Upper lobe of left lung (tissue), 4 donors: ENCODE measurements around the gene FGF12.

ENCODE experiments used
- EP300 ChIP-seq, 4 donors: sonication (generic); formaldehyde crosslinking; IDR thresholded peaks; one replicate each; pipeline ENCODE4 v1.5.1; 2017; ENCODE audit warnings: antibody characterized with exemption in 4 of 4, control low read depth in 2 of 4
- POLR2A ChIP-seq, 4 donors: fragments of 450-650 bp; IDR thresholded peaks; one replicate each; pipeline ENCODE4 v1.5.1; 2016 to 2017; ENCODE audit warnings: antibody characterized with exemption in 4 of 4, mild to moderate bottlenecking in 2 of 4
- TF ChIP-seq, protein P1 (sequence below), 6 experiments: fragments of 450-650 bp in 4 of 6; fragments of 200-600 bp in 2 of 6; sonication (generic) in 2 of 6; IDR thresholded peaks; one replicate each; pipeline ENCODE4 v1.5.1; 2016 to 2019; ENCODE audit warnings: antibody characterized with exemption in 6 of 6

DNA sequence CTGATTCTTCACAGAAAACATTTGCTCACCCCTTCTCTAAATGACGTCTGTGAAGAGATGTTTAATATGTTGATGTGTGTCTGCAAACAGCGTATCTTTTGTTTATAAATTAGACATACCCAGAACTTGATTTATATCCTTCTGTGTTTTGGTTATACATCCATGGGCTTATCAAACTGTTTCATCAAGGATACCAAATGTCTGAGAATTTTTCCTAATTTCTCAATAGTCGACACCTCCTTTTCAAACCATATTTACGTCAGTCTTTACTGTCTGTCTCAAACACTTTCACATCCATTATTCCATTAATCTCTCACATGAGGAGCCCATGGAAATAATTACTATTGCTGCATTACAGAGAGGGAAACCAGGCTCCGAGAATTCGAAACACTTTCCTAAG is 85.4 kb downstream of the FGF12 start:
- TF ChIP-seq, protein P1, sequence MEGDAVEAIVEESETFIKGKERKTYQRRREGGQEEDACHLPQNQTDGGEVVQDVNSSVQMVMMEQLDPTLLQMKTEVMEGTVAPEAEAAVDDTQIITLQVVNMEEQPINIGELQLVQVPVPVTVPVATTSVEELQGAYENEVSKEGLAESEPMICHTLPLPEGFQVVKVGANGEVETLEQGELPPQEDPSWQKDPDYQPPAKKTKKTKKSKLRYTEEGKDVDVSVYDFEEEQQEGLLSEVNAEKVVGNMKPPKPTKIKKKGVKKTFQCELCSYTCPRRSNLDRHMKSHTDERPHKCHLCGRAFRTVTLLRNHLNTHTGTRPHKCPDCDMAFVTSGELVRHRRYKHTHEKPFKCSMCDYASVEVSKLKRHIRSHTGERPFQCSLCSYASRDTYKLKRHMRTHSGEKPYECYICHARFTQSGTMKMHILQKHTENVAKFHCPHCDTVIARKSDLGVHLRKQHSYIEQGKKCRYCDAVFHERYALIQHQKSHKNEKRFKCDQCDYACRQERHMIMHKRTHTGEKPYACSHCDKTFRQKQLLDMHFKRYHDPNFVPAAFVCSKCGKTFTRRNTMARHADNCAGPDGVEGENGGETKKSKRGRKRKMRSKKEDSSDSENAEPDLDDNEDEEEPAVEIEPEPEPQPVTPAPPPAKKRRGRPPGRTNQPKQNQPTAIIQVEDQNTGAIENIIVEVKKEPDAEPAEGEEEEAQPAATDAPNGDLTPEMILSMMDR (IDR thresholded peaks at IDR 0.05): no peak
- TF ChIP-seq POLR2A (IDR thresholded peaks at IDR 0.05) (no peak), EP300 (IDR thresholded peaks at IDR 0.05) (no peak)
